ENCODE data around the gene ARHGEF11.
A peak's percentile ranks its signal among the peaks of the same experiment; 100 is the strongest.

ARHGEF11 gene

DNA sequence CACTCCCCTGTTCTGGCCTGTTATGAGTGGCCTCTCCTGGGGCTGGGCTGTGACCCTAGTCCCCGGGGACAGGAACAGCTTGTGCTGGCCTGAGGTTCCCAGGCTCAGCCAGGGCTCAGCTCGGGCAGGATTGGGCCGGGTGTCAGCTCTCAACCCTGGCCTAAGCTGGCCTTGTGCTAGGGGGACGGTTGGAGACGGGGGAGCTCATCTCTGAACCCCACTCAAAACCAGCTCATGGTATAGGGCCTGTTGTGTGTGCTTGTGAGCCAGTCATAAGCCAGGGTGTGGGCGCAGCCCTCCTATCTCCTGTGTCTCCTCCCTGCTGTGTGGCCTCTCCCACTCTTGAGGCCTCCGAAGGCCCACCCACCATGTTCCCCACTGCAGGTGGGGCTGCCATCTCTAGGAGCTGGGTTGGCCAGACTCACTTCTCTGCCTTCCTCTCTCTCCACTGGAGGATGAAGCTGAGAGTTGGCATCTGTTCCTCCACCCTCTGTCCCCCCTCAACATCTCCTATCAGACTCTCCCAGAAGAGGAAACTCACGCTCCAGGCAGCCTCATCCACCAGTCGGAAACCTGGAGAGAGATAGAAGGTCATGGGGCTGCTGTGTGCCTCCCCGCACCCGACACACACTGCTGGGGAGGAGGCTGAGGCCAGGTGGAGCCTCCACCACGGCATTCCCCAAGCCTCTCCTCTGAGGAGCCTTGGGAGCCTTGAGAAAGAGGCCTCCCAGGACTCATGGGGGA lies 150.7 kb downstream of the ARHGEF11 start:
- DNase-seq (ENCODE audit: low read depth in 2 of 2) = no peak

- DNase-seq (ENCODE audit: low read depth in 2 of 2) = no peak
Measured at GRCh38 chr1:156894001-156894400, 151.5 kb downstream of the ARHGEF11 start.

- no peak for DNase-seq (ENCODE audit: low read depth in 2 of 2)
Measured at GRCh38 chr1:156893048-156893953, 152.2 kb downstream of the ARHGEF11 start, which contains the start of gene PEAR1. Gene PEAR1 (plus strand): TSS chr1:156893718. CDS start chr1:156903927, 10,209 bp downstream.

GRCh38 chr1:156892190-156893047 lies 153.1 kb downstream of the ARHGEF11 start:
- peak; percentile 78 to 87 for DNase-seq (ENCODE audit: low read depth in 2 of 2)

GRCh38 chr1:156889802-156890580 lies 155.6 kb downstream of the ARHGEF11 start:
- peak; percentile 38 to 63 for DNase-seq (ENCODE audit: low read depth in 2 of 2)

DNA sequence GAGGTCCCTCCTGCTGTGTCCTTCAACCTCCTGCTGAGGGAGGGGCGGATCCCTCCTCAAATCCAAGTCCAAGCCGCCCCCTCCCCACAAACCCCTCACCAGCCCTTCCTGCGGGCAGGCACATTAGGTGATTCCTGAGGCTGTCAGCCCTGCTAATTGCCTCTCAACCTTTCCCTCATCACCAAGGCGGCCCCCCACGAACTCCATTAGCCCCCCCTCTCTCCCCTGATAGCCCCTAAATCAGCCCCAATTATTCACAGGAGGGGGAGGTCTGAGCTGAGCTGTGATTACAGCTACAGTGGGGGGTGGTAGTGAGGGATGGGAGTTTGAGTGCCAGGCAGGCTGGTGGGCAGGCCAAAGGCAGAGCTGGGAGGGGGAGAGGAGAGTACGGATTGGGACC lies 157.8 kb downstream of the ARHGEF11 start:
- DNase-seq (ENCODE audit: low read depth in 2 of 2) = no peak

DNA sequence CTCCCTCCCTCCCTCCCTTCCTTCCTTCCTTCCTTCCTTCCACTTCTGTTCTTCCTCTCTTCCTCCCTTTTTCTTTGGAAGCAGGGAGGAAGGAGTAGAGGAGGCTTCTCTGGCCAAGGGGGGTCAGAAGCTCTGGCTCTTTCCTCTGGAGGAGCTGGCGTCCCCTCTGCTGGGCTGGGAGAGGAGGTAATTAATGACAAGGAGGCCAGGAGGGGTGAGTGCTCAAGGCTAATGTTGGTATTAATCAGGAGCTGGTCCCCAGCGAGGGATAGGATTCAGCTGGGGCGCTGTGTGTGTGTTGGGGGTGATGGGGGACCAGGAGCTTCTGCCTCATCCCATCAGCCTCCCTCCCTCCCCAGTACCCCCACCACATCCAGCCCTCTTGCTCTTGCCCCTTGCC lies 158.2 kb downstream of the ARHGEF11 start:
- no peak for DNase-seq (ENCODE audit: low read depth in 2 of 2)

- DNase-seq (ENCODE audit: low read depth in 2 of 2) = no peak
Measured at GRCh38 chr1:156886583-156887281, 158.8 kb downstream of the ARHGEF11 start.

GRCh38 chr1:156885880-156886355 lies 159.6 kb downstream of the ARHGEF11 start:
- no peak for DNase-seq (ENCODE audit: low read depth in 2 of 2)

- DNase-seq (ENCODE audit: low read depth in 2 of 2) = no peak
Measured at GRCh38 chr1:156885314-156885713, 160.2 kb downstream of the ARHGEF11 start.

Data from activated CD4-positive, alpha-beta T cell treated with anti-CD3 and anti-CD28 coated beads for 24 hours (primary cell).